NCI-H526 (cell line): ENCODE results near the gene ZNF74.
A peak's percentile ranks its signal among the peaks of the same experiment; 100 is the strongest.

ENCODE experiments used
- DNase-seq, 2 experiments: peaks; one replicate each; lab custom pipeline; 2025; lab: John Stamatoyannopoulos, UW

Gene ZNF74

DNA sequence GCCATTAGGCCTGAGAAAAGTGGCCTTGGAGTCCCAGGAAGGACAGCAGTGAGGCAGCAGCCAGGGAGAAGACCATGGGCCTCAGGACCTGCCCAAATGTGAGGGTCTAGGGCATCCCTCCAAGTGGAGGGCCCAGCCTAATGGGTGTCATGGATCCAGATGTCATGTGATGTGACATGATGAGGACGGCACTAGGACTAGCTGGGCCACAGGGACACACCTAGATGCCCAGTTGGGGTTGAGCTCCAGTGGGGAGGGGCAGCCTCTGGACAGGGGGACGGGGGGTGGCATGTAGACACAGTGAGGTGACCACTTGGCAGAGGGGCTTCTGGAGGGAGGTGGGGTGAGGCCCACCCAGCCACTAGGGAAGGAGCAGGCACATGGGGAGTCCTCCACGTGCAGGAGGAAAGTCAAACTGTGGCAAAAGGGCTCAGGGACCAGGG lies 38.3 kb downstream of the ZNF74 start:
- DNase-seq: no peak

DNA sequence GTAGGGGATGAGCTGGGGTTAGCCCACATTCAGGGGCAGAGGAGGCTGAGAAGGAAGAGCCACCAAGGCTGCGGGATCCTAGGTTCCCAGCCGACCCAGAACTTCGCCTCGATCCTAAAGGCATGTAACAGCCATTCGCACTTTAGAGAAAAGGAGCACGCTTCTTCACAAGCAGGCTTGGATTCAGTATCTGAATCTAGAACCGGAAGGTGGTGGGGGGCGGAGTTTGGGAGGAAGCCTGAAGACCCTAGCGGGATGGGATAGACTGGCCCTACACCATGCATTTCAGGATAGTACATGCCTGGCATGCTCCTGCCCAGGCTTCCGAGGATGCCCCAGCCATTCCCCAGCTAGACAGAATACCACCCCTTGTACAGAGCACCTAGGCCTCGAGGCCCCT lies 39.2 kb downstream of the ZNF74 start:
- no peak for DNase-seq

DNA sequence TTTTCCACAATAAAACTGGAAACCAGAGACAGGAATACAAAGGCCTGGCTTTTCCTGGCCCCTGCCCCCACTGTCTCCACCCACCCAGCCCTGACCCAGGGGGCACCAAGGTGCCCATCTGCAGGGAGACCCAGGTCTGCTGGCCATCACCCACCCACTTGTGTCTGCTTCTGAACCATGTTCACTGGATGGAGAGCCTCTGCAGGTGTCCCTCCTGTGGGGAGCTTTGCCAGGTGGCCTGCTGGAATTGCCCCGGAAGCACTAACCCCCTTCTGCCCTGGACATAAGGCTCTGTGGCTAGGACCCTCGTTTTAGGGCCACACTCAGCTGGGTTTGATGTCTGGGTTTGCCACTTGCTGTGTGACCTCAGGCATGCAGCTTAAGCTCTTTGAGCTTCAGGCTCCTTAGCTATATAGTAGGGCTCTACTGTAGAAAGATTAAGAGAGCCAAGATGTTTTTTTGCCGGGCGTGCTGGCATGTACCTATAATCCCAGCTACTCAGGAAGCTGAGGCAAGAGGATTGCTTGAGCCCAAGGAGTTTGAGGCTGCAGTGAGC lies 39.8 kb downstream of the ZNF74 start:
- DNase-seq: no peak

DNA sequence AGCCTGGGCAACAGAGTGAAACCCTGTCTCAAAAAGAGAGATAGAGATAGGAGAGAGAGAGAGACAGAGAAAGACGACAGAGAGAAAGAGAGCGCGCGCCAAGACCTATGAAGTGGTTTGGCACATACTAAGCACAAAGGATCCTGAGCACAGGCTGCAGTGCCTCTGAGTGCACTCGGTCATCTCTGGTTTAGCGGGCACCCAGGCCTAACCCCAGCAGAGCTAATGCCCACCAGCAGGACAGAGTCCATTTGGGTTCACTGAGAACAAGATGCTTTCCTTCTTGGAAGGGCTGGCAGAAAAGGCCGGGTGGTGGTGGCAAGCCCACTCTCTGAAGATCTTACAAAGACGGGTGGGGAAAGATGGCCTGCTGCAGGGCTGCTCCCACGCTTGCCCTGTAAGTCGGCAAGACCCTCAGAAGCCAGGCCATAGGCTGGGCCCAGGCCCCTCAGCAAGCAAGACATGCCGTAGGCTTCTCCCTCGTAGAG lies 40.4 kb downstream of the ZNF74 start:
- no peak for DNase-seq

DNA sequence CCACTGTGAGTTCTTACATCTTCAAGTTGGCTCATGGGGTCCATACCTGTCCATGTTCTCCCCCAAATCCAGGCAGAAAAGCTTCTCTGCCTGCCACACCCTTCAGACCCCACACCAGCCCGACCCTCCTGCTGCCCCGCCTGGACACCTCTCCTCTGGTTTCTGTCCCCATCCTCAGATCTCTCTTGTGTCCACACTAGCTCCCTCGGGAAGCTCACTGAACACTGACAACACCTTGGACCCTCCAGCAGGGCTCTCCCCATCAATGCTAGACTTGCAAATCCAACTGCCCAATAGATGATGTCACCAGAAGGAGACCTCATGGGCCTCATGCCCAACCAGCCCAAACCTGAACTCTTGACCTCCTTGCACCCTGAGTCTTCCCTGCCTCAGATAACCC lies 40.8 kb downstream of the ZNF74 start:
- no peak for DNase-seq

DNA sequence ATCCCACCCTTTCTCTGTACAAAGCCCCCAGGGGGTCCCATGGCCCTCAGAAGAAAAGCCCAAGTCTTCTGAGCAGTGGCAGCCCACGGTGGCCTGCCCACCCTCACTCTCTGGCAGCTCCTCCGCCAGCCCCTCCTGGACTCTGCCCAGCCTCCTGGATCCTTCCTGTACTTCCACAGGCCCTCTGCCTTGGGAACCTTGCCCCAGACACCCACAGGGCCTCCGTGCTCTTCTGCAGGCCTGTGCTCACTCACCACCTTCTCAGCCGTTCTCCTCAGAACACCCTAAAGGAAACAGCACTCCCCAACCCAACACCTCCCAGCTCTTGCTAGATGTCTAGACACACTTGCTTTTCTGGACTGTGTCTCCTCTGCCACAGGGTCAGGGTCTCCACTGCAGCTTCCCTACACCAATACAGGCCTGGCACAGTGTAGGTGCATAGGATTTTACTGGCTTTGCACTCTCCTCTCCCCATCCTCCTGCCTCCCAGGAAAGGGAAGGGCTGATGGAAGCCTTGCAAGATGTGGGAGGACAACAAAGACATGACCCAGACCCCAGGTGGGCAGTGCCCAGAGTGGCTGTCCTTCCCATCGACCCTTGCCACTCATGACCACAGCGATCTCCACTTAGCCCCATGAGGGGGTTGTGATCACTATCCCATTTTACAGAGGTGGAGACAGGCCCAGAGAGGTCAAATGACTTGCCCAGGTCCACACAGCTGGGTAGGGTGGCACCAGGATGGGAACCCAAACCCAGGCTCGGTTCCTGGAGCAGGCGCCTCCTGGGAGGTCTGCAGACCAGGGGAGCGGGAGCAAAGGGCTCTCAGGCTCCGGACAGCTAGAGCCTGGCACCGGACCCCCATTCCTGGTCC lies 41.7 kb downstream of the ZNF74 start:
- no peak for DNase-seq

DNA sequence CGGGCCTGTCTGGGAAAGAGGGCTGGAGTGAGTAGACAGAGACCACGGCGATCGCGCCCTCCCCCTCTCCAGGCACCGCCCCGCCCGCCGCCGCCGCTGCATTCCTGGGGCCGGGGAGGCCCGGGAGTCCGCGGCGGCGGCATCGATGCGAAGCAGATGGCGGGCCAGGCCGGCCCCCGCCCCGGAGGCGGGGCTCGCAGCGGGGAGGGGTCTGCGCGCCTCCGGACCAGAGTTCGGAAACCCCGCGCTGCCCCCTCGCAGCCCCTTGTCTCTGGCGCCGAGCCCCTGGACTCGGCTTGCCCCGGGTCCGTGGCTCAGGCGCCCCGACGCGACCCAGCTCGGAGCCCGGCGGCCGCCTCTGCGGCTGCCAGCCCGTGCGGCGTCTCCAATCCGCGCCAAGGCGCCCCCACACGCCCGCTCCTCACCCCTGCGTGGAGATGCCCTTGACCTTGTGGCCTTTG lies 42.4 kb downstream of the ZNF74 start:
- no peak for DNase-seq

DNA sequence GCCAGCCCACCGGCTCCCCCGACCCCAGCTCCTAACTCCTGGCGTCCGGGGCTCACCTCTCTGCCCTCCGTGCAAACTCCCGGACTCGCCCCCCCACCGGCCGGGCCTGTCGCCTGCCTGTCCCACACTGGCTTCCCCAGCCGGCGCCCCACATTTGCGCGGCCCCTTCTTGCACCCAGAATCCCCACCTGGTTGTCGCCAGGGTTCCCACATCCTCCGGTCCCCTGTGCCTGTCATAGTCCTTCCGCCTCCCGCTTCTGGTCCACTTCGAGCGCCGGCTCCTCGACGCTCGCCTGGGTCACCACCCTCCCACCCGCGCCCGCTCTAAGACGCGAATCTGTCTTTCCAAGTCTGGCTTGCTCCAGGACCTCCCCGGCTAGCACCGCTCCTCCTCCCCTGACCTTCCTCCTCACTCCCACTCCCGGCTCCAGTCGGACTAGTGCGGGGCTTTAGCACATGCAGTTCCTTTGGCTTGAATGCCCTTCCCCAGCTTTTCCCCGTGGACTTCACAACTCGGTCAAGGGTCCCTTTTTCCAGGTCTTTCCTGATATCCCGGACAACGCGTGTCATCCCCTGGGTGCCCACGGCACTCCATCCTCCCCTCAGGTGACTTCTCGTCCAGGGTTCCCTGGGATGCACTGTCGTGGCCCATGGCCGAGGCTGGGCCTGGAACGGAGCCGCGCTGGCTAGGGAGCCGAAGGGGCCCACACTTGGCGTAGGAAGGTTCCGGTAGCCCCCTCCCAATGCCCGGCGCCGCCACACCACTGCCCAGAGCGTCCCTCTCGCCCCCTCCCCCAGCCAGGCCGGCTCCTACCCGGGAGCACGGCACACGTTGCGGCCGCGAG lies 43.0 kb downstream of the ZNF74 start:
- no peak for DNase-seq

DNA sequence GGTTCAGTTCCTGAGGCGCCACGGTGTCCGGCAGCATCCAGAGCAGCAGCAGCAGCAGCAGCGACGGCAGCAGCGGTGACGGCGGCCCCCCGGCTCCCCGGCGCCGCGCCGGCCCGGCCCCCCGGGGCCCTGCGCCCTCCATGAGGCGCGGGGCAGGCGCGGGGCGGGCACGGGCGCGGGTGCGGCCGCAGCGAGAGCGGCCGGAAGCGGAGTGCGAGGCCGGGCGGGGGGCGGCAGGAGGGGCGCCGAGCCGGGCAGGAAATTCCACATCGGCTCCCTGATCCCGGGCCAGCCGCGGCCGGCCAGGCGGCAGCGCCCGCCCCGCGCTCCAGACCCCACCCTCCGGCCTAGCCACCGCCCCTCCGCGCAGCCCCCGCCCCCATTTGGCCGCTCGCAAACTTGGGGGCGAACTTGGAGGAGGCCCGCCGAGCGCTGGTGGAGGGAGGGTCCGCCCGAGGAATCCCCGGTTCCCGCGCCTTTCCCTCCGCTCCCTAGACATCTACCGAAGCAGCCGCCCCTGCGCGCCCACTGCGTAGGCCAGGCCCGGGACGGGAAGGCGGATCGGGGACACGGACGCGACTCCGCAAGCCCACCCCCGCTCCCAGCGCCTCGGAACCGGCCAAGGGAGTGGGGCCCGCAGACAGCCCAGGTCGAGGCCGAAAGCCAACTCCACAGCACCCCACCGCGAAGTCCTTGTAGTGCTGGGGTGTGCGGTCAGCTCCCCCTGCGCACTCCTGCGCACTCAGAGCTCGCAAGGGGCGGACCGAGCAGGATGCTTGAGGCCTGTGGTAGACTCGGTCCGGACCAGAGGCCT lies 43.9 kb downstream of the ZNF74 start, which contains the start of gene SCARF2:
Gene SCARF2 (minus strand): TSS at position 213 of the 814 bp plus-strand sequence. CDS start 71 bp downstream, at position 142.
- peak in 1 of 2 experiments; percentile 36 for DNase-seq

DNA sequence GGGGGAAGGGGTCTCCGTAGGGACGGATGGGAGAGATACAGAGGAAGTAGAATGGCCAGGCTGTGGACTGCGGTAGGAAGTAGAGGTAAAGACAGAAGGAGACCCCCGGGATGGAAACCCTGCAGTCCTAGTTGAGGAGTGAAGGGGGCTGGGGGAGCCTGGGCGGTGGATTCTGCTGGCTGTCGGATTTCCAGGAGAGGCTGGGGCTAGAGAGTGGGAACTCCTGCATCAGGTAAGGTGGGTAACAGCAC lies 44.4 kb downstream of the ZNF74 start:
- no peak for DNase-seq

DNA sequence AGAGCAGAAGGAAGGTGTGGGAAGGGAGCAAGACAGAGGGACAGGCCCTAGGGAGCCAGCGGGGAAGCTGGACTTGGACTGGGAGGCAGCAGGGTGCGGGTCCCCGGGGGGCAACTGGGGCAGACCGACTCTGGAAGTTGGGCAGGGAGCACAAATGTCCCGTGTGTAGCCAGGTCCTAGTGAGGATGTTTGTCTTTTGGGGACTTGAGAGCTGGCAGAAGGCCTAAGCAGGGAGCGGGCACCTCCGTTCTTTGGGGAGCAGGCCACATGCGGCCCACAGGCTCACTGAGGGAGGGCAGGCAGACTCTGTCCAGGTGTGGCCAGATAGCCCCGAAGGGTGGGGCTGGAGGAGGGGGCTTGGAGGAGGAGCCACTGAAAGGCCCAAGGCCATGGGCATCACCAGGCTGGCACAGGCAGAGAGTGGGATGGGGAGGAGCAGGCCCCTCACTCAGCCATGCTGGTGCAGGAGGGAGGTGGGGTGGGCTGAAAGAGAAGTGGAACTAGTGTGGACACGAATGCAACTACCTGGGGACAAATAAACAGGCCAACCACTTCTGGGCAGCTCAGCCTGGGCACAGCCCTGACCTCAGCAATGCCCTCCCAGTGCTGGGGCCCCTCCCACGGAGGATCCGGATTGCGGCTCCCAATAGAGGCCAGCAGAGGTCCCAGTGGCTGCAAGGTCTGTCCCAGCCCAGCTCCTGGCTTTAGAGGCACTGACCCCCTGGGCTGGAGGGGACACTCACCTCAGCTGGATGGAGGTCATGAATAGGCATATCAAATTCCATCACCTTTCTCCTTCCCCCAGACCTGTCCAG lies 44.9 kb downstream of the ZNF74 start:
- no peak for DNase-seq

DNA sequence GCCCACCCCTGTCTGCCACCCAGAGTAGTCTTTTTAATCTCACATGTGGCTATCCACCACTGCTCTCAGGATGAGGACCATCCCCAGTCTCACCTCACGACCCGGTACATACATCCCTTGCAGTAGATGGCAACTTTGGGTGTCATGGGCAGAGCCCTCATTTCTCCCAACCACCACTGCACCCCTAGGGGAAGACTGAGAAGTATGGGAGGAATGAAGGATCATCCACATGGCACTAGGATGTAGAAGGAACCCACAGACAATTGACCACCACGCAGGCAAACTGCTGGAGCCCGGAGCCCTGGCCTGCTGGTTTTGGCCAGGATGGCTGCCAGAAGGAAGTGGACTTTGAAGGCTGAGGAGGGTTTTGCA lies 45.6 kb downstream of the ZNF74 start:
- DNase-seq: no peak

DNA sequence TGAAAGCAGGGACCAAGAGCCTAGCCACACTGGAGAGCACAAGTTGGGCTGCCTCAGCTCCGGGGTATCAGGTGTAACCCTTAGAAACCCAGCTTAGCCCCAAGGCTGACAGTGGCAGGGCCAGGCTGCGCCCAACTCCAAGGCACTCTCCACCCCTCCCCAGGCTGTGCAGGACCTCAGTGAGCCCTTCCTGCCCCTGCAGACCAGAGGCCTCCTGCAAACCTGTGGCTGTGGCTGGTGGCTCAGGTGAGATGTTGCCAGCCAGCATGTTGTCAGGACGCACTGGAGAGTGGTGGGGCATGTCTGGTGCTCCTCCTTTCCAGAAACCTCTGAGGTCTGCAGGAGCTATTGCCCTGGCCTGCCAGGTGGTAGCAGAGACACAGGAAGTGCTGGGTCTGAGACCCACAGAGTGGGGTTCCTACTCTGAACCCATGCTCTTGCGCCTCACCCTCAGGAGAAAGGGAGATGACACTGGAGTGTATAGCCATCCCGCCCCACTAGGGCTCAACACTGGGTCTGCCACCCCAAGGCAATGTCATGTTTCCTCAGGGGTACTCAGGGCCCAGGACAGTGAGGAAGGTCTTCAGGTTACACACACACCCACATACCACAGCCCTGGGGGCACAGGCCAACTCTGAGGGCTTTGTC lies 46.1 kb downstream of the ZNF74 start:
- no peak for DNase-seq

DNA sequence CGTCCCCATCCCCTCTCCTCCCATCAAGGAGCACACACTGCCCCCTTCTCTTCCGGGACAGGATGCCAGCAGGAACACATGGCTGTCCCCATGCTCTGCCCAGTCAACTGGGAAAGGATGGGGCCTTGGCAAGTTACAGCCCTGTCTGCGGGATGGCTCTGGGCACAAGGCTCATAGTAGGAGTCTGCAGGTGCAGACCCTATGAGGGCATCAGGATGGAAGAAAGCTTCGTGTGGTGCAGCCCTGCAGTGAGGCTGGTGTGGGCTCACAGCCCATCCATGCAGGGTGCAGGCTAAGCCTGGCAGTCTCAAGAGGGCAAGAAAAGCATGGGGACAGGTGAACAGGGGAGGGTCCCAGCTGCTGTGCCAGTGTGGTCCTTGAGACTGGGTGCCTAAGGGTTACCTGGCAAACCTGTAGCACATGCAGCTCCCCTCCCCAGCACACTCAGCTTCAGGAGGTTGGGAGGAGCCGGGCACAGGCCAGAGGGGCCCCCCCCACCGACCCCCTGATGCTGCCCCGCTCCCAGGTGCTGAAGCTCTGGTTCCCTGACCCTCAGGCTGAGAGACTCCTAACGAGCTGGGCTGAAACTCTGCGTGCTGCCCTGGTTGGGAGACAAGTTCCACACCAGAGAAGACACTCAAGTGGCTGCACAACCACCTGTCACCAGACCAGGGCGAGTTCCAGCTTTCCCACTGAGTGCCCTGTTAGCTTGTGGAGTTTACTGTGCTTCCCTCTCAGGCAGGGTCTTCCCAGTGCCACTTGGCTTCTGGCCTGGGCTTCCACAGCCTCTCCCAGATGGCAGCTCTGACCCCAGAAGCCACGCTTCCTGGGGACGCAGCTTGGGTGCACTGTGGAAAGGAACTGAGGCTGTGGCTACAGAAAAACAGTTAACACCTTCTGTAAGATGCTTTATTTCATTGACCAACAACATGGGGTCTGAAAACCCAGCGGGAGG lies 47.0 kb downstream of the ZNF74 start:
- no peak for DNase-seq

DNA sequence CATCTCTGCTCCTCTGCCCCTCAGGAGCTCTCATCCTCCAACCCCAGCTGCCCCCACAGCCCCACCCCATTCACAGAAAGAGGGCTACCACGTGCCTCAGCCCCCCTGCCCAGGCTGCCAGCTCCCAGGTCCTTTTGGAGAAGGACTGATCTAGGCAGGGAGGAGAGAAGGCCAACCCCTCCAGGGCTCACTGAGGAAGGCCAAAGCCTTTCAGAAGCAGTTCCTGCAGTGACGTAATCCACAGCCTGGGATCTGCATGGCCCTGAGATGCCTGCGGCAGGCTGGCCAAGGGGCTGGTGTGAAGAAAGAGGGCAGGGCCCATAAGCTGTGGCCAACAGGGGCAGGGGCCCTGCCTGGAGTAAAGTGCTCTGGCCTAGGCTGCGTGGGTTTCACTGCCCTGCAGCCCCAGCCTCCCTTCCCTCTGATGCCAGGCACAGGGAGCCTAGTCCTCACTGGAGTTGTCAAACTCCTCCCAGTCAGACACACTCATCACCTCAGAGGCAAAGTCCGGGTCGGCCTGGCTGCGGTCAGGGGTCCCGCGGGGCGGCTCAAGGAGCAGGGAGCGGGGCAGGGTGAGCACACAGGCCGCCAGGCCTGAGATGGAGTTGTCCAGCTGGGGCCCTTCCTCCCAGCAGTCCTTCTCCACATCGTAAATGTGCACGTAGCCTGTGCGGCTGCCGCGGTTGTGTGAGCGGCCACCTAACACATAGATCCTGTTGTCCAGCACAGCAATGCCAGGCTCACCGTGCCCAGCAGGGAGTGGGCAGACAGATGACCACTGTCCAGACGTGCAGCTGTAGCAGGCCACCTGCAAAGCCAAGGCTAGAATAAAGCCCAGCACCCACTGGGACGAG lies 47.9 kb downstream of the ZNF74 start:
- no peak for DNase-seq

DNA sequence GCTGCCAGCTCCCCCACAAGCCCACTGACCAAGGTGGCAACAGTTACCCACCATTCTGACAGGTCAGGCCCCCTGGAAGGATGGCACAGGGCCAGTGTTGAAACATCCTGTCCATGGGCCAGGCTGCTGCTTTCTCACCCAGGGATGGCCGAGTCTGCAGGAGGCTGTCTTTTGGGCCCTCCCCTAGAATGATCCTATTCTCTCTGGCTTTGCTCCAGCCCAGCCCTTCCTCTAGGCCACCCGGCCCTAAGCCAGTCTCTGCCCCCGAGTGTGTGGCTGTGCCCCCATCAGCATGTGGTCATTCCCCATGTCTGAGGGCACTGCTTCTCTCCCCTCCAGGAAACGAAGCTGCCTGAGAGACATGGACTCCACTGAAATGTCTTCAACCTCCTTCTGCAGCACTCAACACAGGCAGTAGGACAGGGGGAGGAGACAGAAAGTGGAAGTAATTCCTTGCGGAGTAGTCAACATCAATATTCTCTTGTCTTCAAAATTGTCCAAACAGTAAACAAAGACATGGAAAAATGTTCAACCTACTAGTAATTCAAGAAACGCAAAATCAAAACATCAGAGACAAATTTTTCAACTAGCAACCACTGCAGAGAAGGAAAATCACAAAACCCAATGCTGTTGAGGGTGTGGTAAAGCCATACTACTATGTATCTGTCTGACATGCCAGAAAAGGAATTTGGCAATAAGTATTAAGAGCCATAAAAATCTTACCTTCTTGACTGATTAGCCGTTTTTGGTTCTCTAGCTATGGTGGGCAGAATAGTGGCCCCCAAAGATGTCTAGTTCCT lies 48.7 kb downstream of the ZNF74 start:
- no peak for DNase-seq

DNA sequence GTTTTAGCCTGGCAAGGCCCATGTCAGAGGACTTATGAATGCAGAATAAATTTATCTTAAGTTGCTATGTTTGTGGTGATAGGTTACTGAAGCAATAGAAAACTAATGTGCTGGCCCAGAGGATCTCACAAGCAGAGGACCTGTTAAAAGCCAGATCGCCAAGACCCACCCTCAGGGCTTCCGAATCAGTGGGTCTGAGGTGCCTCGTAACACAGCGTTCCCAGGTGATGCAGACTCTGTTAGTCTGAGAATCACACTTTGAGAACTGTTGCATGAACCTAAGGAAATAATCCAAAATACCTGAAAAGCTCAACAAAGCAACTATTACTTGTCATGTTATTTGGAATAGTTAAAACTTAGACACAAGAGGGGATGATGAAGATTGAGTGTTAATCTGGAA lies 50.4 kb downstream of the ZNF74 start:
- DNase-seq: no peak
